Activated gamma-delta T cell treated with anti-CD3 and anti-CD28 coated beads, Interleukin-2, amount 50 U/mL, for 16 hours (primary cell): ENCODE data around the gene SERF1B.
"Not testable (repeated sequence)": the region's sequence is repeated elsewhere in the genome, so short reads cannot be mapped to it uniquely, and the experiment has no call there.

Source experiments
- DNase-seq: peaks from one replicate; pipeline ENCODE4 v3.0.0-alpha.2; 2020; ENCODE audit warnings: low read depth

Gene SERF1B

DNA sequence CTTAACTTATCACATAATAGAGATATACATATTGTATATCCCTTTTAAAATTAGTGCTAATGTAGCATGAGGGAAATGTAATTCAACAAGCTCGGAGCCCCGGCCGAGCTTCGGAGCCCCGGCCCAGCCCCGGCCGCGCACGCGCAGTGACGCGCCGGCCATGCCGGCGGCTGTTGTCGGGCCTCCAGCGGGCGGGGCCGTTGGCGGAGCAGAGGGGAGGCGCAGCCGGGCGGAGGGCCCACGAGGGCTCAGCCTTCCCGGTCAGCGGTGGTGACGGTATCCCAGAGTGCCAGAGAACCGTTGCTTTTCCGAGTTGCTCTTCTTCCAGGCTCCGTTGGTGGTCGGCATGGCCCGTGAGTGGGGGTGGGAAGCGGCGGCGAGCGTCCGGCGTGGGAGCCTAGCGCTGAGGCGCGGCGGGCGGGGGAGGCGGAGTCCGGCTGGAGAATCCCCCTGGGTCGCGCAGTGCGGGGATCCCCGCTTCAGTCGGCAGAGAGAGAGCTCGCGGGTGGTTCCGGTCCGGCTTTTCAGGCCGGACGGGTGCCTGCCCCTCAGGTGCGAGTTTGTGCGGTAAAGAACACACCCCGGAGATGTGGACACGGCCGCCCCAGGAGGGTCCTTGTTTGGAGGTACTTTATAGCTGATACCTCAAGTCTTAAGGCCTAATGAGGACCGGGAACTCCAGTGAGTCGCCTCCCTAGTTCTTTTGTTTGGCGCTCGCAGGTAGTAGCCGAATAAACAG lies at the start of gene SERF1B:
TSS of gene SERF1B (plus strand) at position 146 of the 739 bp plus-strand sequence. CDS start at position 347, 201 bp downstream.
- DNase-seq = not testable (repeated sequence)

DNA sequence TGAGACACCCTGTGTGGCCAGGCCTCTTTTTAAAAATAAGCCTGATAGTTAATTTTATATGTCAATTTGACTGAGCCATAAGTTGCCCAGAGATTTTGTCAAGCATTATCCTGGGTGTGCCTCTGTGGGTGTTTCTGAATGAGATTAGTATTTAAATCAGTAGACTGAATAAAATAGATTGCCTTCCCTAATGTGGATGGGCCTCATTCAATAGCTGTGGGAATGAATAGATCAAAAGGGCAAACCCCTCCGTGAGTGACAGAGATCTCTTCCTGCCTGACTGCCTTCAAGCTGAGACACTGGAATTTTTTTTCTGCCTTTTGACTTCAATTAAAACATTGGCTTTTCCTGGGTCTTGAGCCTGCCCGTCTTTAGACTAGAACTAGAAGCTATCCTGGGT lies 33.3 kb upstream of the SERF1B start:
- DNase-seq = not testable (repeated sequence)

DNA sequence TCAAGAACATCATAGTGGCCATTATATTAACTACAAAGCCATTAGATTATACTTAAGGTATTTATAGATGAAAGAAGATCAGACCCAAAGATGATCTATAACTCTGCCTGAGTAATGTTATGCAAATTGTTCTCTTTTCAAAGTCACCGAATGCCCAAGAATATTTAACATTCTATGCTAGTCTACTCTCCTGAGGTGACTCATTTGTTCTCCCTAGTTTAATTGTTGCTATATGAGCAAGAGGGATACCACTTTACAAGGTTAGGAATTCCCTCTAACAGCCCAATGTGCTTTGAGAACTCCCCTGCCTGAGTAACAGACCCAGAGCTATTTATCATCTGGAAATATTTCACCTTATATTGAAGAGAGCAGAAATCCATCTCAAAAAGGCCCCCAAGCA lies 29.5 kb upstream of the SERF1B start:
- not testable (repeated sequence) for DNase-seq

DNA sequence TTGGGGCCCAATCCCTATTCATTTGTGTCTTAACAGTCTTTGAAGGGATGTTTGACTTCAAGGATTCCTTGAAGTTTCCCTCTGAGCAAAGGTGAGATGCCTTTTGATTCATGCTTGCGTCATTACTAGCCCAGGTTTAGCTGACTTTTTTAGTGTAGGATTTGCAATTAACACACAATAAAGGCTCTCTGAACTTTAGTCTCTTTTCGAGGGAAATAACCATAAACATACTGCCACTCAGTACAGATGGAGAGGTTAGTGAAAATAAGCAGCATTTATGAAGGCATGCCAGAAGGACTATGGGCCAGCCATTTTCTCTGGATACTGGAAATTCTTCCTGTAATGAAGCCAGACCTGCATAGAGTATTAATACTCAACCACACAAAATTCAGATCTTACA lies 4.4 kb upstream of the SERF1B start:
- DNase-seq = not testable (repeated sequence)

DNA sequence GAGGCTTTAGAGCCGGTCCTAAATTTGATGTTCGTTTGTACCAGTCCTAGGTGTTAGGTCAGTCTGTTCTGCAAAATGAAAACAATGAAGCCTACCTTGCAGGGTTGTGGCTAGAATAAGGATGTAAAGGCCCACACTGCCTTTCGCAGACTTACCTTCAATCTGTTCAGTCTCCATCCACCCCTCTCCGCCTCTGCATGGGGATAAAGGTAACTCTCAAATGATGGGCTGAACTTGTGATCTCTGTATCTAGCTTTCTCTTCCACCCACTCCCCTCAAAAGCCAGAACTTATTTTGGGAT lies 744 bp downstream of the SERF1B start:
- DNase-seq = not testable (repeated sequence)

DNA sequence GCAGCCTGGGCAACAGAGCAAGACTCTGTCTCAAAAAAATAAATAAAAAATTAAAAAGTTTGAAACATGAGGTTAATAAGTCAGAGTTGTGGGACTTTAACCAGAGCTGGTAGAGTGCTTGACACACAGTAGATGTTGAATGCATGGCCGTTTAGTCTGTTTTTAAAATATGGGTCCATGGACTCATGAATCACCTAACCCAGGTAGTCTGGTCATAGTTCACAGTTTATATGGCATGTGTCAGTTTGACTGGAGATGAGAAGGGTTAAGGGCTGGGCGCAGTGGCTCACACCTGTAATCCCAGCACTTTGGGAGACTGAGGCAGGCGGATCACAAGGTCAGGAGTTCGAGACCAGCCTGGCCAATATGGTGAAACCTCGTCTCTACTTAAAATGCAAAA lies 6.2 kb downstream of the SERF1B start:
- not testable (repeated sequence) for DNase-seq

DNA sequence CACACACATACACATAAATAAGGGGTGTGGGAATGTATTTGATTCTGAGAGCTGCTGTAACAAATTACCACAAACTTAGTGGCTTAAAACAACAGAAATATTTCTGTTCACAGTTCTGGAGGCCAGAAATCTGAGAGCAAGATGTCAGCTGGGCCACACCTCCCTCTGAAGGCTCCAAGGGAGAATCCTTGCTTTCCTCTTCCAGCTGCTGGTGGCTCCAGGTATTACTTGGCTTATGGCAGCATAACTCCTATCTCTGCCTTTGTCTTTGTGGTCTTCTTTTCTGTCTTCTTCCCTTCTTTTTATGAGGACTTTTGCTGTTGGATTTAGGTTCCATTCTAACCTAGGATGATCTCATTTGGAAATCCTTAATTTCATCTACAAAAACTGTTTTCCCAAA lies 16.4 kb downstream of the SERF1B start:
- DNase-seq = not testable (repeated sequence)

DNA sequence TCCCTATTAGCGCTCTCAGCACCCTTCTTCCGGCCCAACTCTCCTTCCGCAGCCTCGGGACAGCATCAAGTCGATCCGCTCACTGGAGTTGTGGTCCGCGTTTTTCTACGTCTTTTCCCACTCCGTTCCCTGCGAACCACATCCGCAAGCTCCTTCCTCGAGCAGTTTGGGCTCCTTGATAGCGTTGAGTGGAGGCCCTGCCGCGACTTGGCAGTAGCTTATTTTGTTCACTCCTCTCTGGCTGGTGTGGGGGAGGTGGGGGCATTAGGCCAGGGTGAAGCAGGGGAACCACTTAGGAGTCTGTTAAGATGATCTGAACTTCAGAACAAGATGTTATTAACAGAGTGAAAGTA lies 24.7 kb downstream of the SERF1B start:
- not testable (repeated sequence) for DNase-seq

DNA sequence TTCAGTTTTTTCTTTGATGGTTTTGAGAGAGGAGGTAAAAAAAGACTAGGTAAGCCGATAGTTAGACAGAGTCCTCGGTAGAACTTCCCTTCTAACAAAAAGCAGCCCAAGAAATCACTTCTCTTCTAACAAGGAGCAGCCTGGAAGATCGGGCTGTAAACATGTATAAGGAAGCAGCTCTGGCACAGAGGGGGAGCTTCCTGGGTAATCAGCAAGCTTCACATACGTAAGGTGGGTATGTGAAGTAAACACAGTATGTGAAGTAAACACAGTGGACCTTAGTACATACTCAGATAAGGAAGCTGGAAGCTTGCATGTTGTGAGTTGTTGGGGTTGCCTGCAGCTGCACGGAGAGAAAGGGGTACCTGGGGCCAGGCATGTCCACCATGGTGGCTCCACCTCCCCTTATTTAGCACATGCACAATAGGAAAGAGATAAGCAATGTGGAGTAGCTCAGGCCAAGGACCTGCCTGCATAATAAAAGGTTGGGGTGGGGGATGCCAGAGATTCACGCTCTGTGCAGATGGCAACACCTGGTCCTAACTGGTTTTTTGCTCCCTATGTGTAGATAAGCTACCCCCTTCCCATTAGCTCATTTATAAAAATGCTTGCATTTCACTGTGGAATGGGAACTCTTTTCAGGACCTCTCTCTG lies 31.4 kb downstream of the SERF1B start:
- DNase-seq = not testable (repeated sequence)

DNA sequence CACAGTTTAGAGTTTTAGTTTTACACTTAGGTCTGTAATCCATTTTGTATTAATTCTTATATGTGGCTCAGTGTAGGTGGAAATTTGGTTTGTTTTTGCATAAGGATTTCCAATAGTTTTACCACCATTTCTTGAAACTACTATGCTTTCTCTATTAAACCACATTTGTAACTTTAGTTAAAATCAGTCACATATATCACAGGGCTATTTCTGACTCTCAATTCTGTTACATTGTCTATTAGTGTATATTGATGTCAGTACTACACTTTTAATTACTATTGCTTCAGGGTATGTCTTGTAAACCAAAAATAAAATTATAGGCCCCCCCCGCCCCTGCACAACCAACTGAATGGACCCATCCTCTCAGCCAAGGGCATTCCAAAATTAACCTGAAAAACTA lies 32.1 kb downstream of the SERF1B start:
- DNase-seq = not testable (repeated sequence)

DNA sequence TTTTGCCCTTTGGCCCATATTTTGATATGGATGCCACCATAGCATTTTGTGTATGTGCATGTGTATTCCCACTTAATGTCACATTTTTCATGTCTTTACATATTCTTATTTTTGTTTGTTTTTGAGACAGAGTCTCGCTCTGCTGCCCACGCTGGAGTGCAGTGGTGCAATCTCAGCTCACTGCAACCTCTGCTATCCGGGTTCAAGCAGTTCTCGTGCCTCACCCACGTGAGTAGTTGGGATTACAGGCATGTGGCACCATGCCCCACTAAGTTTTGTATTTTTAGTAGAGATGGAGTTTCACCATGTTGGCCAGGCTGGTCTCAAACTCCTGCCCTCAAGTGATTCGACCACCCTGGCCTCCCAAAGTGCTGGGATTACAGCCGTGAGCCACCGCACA lies 52.6 kb downstream of the SERF1B start:
- DNase-seq = not testable (repeated sequence)

DNA sequence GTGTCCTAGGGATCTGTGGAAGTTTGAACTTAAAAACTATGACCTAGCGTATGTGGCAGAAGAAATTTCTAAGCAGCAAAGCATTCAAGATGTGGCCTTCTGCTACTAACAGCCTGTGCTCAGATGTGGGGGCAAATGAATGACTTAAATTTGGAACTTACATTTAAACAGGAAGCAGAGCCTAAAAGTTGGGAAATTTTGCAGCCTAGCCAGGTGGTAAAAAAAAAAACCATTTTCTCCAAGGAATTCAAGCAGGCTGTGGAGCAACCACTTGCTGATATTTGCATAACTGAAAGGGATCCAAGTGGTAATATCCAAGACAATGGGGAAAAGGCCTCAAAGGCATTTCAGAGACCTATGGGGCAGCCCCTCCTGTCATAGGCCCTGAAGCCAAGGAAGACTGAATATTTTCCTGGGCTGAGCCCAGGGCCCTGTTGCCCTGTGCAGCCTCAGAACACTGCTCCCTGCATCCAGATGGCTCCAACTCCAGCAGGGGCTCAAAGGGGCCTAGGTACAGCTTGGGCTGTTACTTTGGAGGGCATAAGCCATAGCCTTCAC lies 63.9 kb downstream of the SERF1B start:
- not testable (repeated sequence) for DNase-seq

DNA sequence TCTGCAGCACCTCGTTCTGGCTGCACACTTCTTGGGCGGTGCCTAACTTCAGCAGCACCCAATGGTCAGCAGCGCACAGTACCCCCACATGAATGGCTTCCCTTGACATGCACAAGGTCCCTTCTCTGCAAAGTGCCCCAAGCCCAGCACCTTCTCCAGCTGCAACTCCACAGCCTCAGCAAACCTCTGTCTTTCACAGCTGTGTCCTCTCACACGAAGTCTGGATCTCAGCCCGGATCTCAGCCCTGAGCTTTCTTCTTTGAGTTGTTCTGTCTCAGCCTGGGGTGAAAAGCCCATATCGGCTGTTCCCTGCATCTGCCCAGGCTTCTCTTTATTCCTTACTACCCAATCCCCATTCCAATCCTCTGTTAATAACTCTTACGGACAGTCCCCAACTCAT lies 66.7 kb downstream of the SERF1B start:
- not testable (repeated sequence) for DNase-seq
